Spleen (tissue), 11 donors: ENCODE results near the gene SYCP2. TPM values are rescaled to one million over a fixed set of nuclear protein-coding genes. Genes with fewer than 3 reads are reported as not detected.

Experiments used
- DNase-seq: peaks from one replicate; pipeline ENCODE4 v3.0.0-alpha.2; 2020
- H3K27ac ChIP-seq, 8 donors: fragments of 200-600 bp; sonication (generic) in 7 of 8; 1 replicate in 4 of 8; 2 replicates in 4 of 8; pipeline versions ENCODE4 v1.5.0 to v1.8.0; 2016 to 2021; ENCODE audit warnings: inconsistent platforms in 4 of 8, mild to moderate bottlenecking in 4 of 8, moderate library complexity in 1 of 8
- H3K27me3 ChIP-seq, 7 donors: fragments of 200-600 bp; sonication (generic) in 6 of 7; replicated peaks in 1 of 7; 1 replicate in 4 of 7; 2 replicates in 3 of 7; pipeline versions ENCODE4 v1.5.0 to v1.8.0; 2016 to 2021; ENCODE audit warnings: inconsistent platforms in 3 of 7, mild to moderate bottlenecking in 1 of 7
- H3K36me3 ChIP-seq, 6 donors: fragments of 200-600 bp; sonication (generic) in 5 of 6; 1 replicate in 4 of 6; 2 replicates in 2 of 6; pipeline versions ENCODE4 v1.5.0 to v1.8.0; 2016 to 2021; ENCODE audit warnings: inconsistent platforms in 2 of 6
- H3K4me1 ChIP-seq, 6 donors: fragments of 200-600 bp; sonication (generic) in 5 of 6; 1 replicate in 3 of 6; 2 replicates in 3 of 6; pipeline versions ENCODE4 v1.5.0 to v1.8.0; 2016 to 2021; ENCODE audit warnings: inconsistent platforms in 3 of 6
- H3K4me3 ChIP-seq, 8 donors: fragments of 200-600 bp; sonication (generic) in 7 of 8; 1 replicate in 4 of 8; 2 replicates in 4 of 8; pipeline versions ENCODE4 v1.5.0 to v1.8.0; 2016 to 2021; ENCODE audit warnings: inconsistent platforms in 4 of 8, mild to moderate bottlenecking in 4 of 8, moderate library complexity in 2 of 8
- H3K9me3 ChIP-seq, 8 donors: fragments of 200-600 bp; sonication (generic) in 7 of 8; 1 replicate in 4 of 8; 2 replicates in 4 of 8; pipeline versions ENCODE4 v1.5.0 to v1.8.0; 2016 to 2021; ENCODE audit warnings: inconsistent platforms in 4 of 8
- POLR2A ChIP-seq, 3 donors: fragments of 450-650 bp; IDR thresholded peaks; one replicate each; pipeline ENCODE4 v1.5.1; 2017; ENCODE audit warnings: antibody characterized with exemption in 3 of 3, mild to moderate bottlenecking in 1 of 3
- POLR2AphosphoS5 ChIP-seq, 3 donors: sonication (generic); formaldehyde crosslinking; IDR thresholded peaks; one replicate each; pipeline ENCODE4 v1.5.1; 2017; ENCODE audit warnings: antibody characterized with exemption in 3 of 3
- WGBS, 5 donors: extraction: QIAGEN DNeasy Blood & Tissue Kit in 3 of 5; methylation state at CpG; one replicate each; pipeline versions ENCODE4 v1.1.5 to v1.1.7; 2013 to 2018; 5-methylcytosine and 5-hydroxymethylcytosine counted together
- intact Hi-C: fragments of 100-400 bp; cut with DNase I; formaldehyde crosslinking; loops from one replicate; pipeline ENCODE4 v1.15.0; 2023; ENCODE audit warnings: low total_unique reads
- polyA plus RNA-seq, 3 donors: library from polyadenylated mRNA; stranded (reverse); fragments of 200-250 nt; gene quantifications; one replicate each; pipeline ENCODE4 v1.2.1, GENCODE V29; 2013
- total RNA-seq, 7 donors: library from RNA; depleted of rRNA in 3 of 7; stranded (reverse); fragments of >200 nt in 3 of 7; fragmentation: NEBNext Ultra II Directional in 4 of 7; extraction: Animal tissue kit (Norgen Biotek cat#: 25700) in 4 of 7; gene quantifications; one replicate each; pipeline versions ENCODE4 v1.1.0 to v1.2.1, GENCODE V29; 2016 to 2021
- TF ChIP-seq, protein P1 (sequence below), 11 experiments: fragments of 200-600 bp in 7 of 11; fragments of 450-650 bp in 4 of 11; sonication (generic) in 4 of 11; IDR thresholded peaks in 8 of 11; conservative IDR thresholded peaks in 3 of 11; 1 replicate in 7 of 11; 2 replicates in 4 of 11; pipeline versions ENCODE4 v1.4.0 to v1.8.0; 2016 to 2021; ENCODE audit warnings: antibody characterized with exemption in 11 of 11, inconsistent platforms in 4 of 11, mild to moderate bottlenecking in 1 of 11
- donor health status: healthy with polysubstance abuse.
- donor health status: DM: no; HTN: no; CAD: no; lungs with moderate emphysema.
- donor health status: DM: no; HTN: no; CAD: no.
- donor health status: Bipolar disorder and iron deficiency.
- donor health status: healthy.
- donor health status: DM: no; HTN: no; CAD: no.
- donor health status: DM: yes; HTN: yes; CAD: no.

The SYCP2 gene
- total and polyA plus RNA-seq, 10 donors, result 1.5 to 9.1 (median 4.9) TPM

DNA sequence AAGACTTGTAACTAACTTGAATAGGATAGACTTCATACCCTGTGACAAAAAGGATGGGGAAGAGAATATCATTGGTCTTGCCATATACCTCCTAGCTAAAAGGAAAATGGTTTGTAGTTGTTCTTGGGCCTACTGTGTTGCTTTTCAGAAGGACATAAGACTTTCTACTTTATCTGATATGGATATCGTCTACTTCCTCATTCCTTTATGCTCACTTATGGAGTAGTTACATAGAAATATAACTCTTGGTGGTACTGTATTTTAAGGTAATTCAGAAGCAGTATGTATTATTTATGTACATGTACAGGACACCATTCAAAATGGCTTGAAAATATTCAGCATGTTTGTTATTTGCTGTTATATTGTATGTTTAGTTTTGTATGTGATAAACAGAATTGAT is 14.8 kb upstream of the SYCP2 start:
- Histone ChIP-seq H3K27ac (peak overlapping the region in 6 of 8 donors; percentile 2 to 80 (median 67)), H3K27me3 (no peaks in the 10 kb centered on the region)

DNA sequence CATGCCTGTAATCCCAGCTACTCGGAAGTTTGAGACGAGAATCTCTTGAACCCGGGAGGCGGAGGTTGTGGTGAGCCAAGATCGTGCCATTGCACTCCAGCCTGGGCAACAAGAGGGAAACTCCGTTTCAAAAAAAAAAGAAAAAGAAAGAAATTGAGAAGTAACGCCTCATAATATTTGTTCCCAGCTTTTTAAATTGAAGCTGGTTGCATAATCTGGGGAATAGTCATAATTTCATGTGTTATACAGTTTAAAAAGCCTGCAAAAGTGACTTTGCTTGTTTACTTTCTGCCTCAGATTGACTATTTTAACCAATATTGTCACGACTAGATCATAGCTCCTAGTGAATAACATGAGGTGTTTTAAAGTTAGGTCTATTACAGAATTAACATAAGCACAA is 13.9 kb upstream of the SYCP2 start:
- Histone ChIP-seq H3K27me3 (no peaks in the 10 kb centered on the region), H3K36me3 (peaks cover 0 to 56% (median 26%) of the 10 kb centered on the region in 6 donors), H3K9me3 (no peaks in the 10 kb centered on the region), H3K4me1 (peaks cover 6 to 68% (median 26%) of the 10 kb centered on the region in 6 donors), H3K27ac (no peak overlapping the region), H3K4me3 (no peak overlapping the region)
- WGBS, 5 donors, result 65 to 88% (median 73%) methylated on average over 8 of the region's 8 CpGs
- intact Hi-C loops, result no loop called here
- no peak for TF ChIP-seq POLR2AphosphoS5 (IDR thresholded peaks at IDR 0.05)
- TF ChIP-seq POLR2A (IDR thresholded peaks at IDR 0.05), result no peak
- TF ChIP-seq, protein P1, sequence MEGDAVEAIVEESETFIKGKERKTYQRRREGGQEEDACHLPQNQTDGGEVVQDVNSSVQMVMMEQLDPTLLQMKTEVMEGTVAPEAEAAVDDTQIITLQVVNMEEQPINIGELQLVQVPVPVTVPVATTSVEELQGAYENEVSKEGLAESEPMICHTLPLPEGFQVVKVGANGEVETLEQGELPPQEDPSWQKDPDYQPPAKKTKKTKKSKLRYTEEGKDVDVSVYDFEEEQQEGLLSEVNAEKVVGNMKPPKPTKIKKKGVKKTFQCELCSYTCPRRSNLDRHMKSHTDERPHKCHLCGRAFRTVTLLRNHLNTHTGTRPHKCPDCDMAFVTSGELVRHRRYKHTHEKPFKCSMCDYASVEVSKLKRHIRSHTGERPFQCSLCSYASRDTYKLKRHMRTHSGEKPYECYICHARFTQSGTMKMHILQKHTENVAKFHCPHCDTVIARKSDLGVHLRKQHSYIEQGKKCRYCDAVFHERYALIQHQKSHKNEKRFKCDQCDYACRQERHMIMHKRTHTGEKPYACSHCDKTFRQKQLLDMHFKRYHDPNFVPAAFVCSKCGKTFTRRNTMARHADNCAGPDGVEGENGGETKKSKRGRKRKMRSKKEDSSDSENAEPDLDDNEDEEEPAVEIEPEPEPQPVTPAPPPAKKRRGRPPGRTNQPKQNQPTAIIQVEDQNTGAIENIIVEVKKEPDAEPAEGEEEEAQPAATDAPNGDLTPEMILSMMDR (IDR thresholded peaks at IDR 0.05 in 8 of 11, conservative IDR thresholded peaks at IDR 0.05 in 3 of 11), result no peak
- no peak for DNase-seq

More for the DNA sequence above, 14.8 kb upstream of the SYCP2 start:
- no peaks in the 10 kb centered on the region for H3K9me3 ChIP-seq
- TF ChIP-seq, protein P1 (IDR thresholded peaks at IDR 0.05 in 8 of 11, conservative IDR thresholded peaks at IDR 0.05 in 3 of 11), result no peak
- TF ChIP-seq POLR2AphosphoS5 (IDR thresholded peaks at IDR 0.05), result no peak
- intact Hi-C loops, result no loop called here
- 27 to 54% (median 38%) methylated on average over 1 of the region's 1 CpG for WGBS, 5 donors
- peaks cover 0 to 50% (median 20%) of the 10 kb centered on the region in 6 donors for H3K36me3 ChIP-seq
- no peak overlapping the region for H3K4me3 ChIP-seq
- DNase-seq, result no peak
- H3K4me1 ChIP-seq, result peaks cover 6 to 59% (median 25%) of the 10 kb centered on the region in 6 donors

DNA sequence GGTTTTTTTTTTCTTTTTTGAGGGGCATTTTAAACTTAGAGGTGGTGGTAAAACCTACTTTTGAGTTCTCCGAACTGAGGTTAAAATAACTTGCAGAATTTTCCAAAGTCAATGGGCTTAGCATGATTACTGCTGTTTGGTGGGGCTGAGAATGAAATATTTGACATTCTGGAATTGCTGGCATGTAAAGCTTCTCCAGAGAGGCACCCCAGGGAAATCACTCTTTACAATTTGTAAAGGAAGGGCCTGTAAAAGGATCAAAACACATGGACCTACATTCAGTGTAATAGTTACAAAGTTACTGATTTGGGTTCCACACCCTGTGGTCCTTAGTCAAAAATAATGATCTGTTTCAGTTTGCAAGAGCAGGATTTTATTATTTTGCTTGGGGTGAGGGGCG is 12.3 kb upstream of the SYCP2 start:
- WGBS, 5 donors, result 92 to 97% (median 96%) methylated on average over 2 of the region's 2 CpGs

DNA sequence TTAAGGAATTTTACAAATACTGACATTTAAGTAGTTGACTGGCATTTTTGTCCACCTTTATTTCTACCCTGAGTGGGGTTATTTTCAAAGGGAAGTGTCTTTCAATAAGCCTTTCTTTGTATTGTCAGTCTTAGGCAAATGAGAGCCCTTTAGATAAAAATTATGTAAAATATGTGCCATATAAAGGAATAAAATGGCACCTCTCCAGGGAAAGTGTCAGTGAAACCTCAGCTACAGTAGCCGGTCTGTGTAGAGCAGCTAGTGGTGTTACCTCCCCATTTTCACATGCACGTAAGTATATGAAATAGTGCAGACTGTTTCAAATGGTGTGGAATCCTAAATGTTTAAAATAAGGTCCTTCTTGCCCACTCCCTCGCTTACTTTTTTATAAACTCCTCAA is 11.7 kb upstream of the SYCP2 start:
- Histone ChIP-seq H3K4me1 (peaks cover 15 to 84% (median 39%) of the 10 kb centered on the region in 6 donors), H3K36me3 (peaks cover 0 to 45% (median 26%) of the 10 kb centered on the region in 6 donors), H3K27me3 (no peaks in the 10 kb centered on the region), H3K27ac (no peak overlapping the region), H3K4me3 (no peak overlapping the region), H3K9me3 (no peaks in the 10 kb centered on the region)
- TF ChIP-seq POLR2A (IDR thresholded peaks at IDR 0.05), result no peak
- TF ChIP-seq POLR2AphosphoS5 (IDR thresholded peaks at IDR 0.05), result no peak
- intact Hi-C loops, result no loop called here
- no peak for DNase-seq
- WGBS, 5 donors, result 75 to 89% (median 82%) methylated on average over 3 of the region's 3 CpGs

More for the DNA sequence above, 12.3 kb upstream of the SYCP2 start:
- H3K27me3 ChIP-seq, result no peaks in the 10 kb centered on the region
- no peak overlapping the region for H3K4me3 ChIP-seq
- no peak overlapping the region for H3K27ac ChIP-seq
- intact Hi-C loops, result no loop called here
- H3K36me3 ChIP-seq, result peaks cover 0 to 47% (median 26%) of the 10 kb centered on the region in 6 donors
- no peak for DNase-seq
- no peaks in the 10 kb centered on the region for H3K9me3 ChIP-seq
- TF ChIP-seq POLR2AphosphoS5 (IDR thresholded peaks at IDR 0.05), result no peak
- TF ChIP-seq, protein P1 (IDR thresholded peaks at IDR 0.05 in 8 of 11, conservative IDR thresholded peaks at IDR 0.05 in 3 of 11), result no peak
- no peak for TF ChIP-seq POLR2A (IDR thresholded peaks at IDR 0.05)
- H3K4me1 ChIP-seq, result peaks cover 15 to 84% (median 39%) of the 10 kb centered on the region in 6 donors
